HepG2 (cell line): ENCODE results near the gene PSMD9. TPM values are rescaled to one million over a fixed set of nuclear protein-coding genes. Genes with fewer than 3 reads are reported as not detected.

Experiments
- BRCA1 ChIP-seq: sonication (generic); formaldehyde crosslinking; IDR thresholded peaks from 2 replicates; pipeline ENCODE4 v1.4.0; 2020; ENCODE audit warnings: missing genetic modification reagents
- FOXA3 ChIP-seq: IDR thresholded peaks from 2 replicates; pipeline ENCODE4 v1.6.1; 2016; ENCODE audit warnings: missing genetic modification reagents, missing compliant biosample characterization
- FOXM1 ChIP-seq: sonication (generic); formaldehyde crosslinking; IDR thresholded peaks from 2 replicates; pipeline ENCODE4 v1.5.0; 2020; ENCODE audit warnings: missing genetic modification reagents
- GLMP ChIP-seq: sonication (generic); formaldehyde crosslinking; IDR thresholded peaks from 2 replicates; pipeline ENCODE4 v1.9.0; 2021; ENCODE audit warnings: missing genetic modification reagents, mild to moderate bottlenecking, borderline replicate concordance
- HNRNPUL1 ChIP-seq: fragments of 200-400 bp; formaldehyde crosslinking; IDR thresholded peaks from 2 replicates; pipeline ENCODE4 v1.6.1; 2017; ENCODE audit warnings: low read depth, mild to moderate bottlenecking, low read length, moderate library complexity
- KDM5B ChIP-seq: sonication (generic); formaldehyde crosslinking; IDR thresholded peaks from 2 replicates; pipeline ENCODE4 v1.4.0; 2020; ENCODE audit warnings: missing genetic modification reagents, mild to moderate bottlenecking, borderline replicate concordance
- MAF1 ChIP-seq: sonication (generic); formaldehyde crosslinking; IDR thresholded peaks from 2 replicates; pipeline ENCODE4 v1.5.0; 2020; ENCODE audit warnings: missing genetic modification reagents, borderline replicate concordance
- PBX3 ChIP-seq: sonication (generic); formaldehyde crosslinking; IDR thresholded peaks from 2 replicates; pipeline ENCODE4 v1.8.1; 2023; ENCODE audit warnings: missing genetic modification reagents, inconsistent platforms, borderline replicate concordance
- PHF21A ChIP-seq: sonication (generic); formaldehyde crosslinking; IDR thresholded peaks from 2 replicates; pipeline ENCODE4 v1.5.0; 2020; ENCODE audit warnings: mild to moderate bottlenecking, missing genetic modification reagents
- POGZ ChIP-seq: sonication (generic); formaldehyde crosslinking; IDR thresholded peaks from 2 replicates; pipeline ENCODE4 v1.4.0; 2020; ENCODE audit warnings: mild to moderate bottlenecking, missing genetic modification reagents
- PRPF4 ChIP-seq: fragments of 200-400 bp; formaldehyde crosslinking; IDR thresholded peaks from 2 replicates; pipeline ENCODE4 v1.6.1; 2016; ENCODE audit warnings: low read length, low read depth; ENCODE audit not compliant: poor library complexity, severe bottlenecking
- RFX1 ChIP-seq: fragments of 450-650 bp; IDR thresholded peaks from 2 replicates; pipeline ENCODE4 v1.6.1; 2017
- RXRB ChIP-seq: IDR thresholded peaks from 2 replicates; pipeline ENCODE4 v1.6.1; 2016; ENCODE audit warnings: borderline replicate concordance, missing genetic modification reagents, missing compliant biosample characterization
- SALL1 ChIP-seq: sonication (generic); formaldehyde crosslinking; IDR thresholded peaks from 2 replicates; pipeline ENCODE4 v1.8.0; 2022; ENCODE audit warnings: mild to moderate bottlenecking, missing genetic modification reagents
- ZBTB25 ChIP-seq: IDR thresholded peaks from 2 replicates; pipeline ENCODE4 v1.6.1; 2018; ENCODE audit warnings: missing genetic modification reagents
- ZFYVE20 ChIP-seq: sonication (generic); formaldehyde crosslinking; IDR thresholded peaks from 2 replicates; pipeline ENCODE4 v1.8.0; 2023; ENCODE audit warnings: low read depth, mild to moderate bottlenecking, moderate library complexity, missing genetic modification reagents, borderline replicate concordance
- ZNF572 ChIP-seq: sonication (generic); formaldehyde crosslinking; IDR thresholded peaks from 2 replicates; pipeline ENCODE4 v1.5.1; 2020; ENCODE audit warnings: mild to moderate bottlenecking, missing genetic modification reagents
- ZNF609 ChIP-seq: sonication (generic); formaldehyde crosslinking; IDR thresholded peaks from 2 replicates; pipeline ENCODE4 v1.4.0; 2020; ENCODE audit warnings: mild to moderate bottlenecking, missing genetic modification reagents, borderline replicate concordance
- ZSCAN5A ChIP-seq: sonication (generic); formaldehyde crosslinking; IDR thresholded peaks from 2 replicates; pipeline ENCODE4 v1.8.0; 2022; ENCODE audit warnings: mild to moderate bottlenecking, missing genetic modification reagents, borderline replicate concordance
- polyA plus RNA-seq, 8 experiments: library from polyadenylated mRNA; depleted of rRNA in 3 of 8; stranded (reverse) in 7 of 8; unstranded in 1 of 8; fragments of >200 nt; fragmentation: Illumina TruSeq in 4 of 8; extraction: Trizol in 4 of 8; gene quantifications; 2 replicates each; pipeline versions ENCODE4 v1.2.1 to v1.2.3, GENCODE V29; 2011 to 2016; ENCODE audit warnings: low read depth in 4 of 8, missing spikeins in 1 of 8, mixed read lengths in 1 of 8; ENCODE audit not compliant: insufficient read depth in 1 of 8
- total RNA-seq, 5 experiments: library from RNA; depleted of rRNA; stranded (reverse); fragments of >200 nt; fragmentation: Illumina TruSeq; extraction: Trizol; gene quantifications; 2 replicates each; pipeline ENCODE4 v1.2.3, GENCODE V29; 2016; ENCODE audit warnings: low read depth in 1 of 5

Gene PSMD9
- total and polyA plus RNA-seq, 2 of the 13 experiments (the other 11 are each of a cell fraction or from before 2014, with no cell fraction given), result 41.4 to 61.1 TPM

GRCh38 chr12:121857322-121858246 lies 31.0 kb upstream of the PSMD9 start (continued):
- TF ChIP-seq MAF1 (CRISPR knock-in tag), result no peak
- TF ChIP-seq FOXA3 (CRISPR knock-in tag), result peak; percentile 60
- no peak for TF ChIP-seq KDM5B
- no peak for TF ChIP-seq RFX1
- TF ChIP-seq PHF21A (CRISPR knock-in tag), result peak; percentile 95
- no peak for TF ChIP-seq PBX3 (CRISPR knock-in tag)
- no peak for TF ChIP-seq FOXM1 (CRISPR knock-in tag)
- TF ChIP-seq ZNF572, result no peak
- TF ChIP-seq ZFYVE20, result no peak
- TF ChIP-seq GLMP, result no peak
- TF ChIP-seq PRPF4, result no peak
- TF ChIP-seq ZBTB25 (CRISPR knock-in tag), result peak; percentile 42; the same call in 1 of the 2 replicates
- peak; percentile 36; the same call in 1 of the 2 replicates for TF ChIP-seq ZSCAN5A (CRISPR knock-in tag)
- TF ChIP-seq HNRNPUL1, result no peak
- TF ChIP-seq POGZ (CRISPR knock-in tag), result peak; percentile 74
- peak; percentile 80; the same call in 1 of the 2 replicates for TF ChIP-seq ZNF609
- TF ChIP-seq SALL1 (CRISPR knock-in tag), result peak; percentile 91
- TF ChIP-seq RXRB, result peak; percentile 86
- TF ChIP-seq BRCA1 (CRISPR knock-in tag), result 0 out of 2 replicates have a peak, but pooled peaks have one; percentile 26
